ENCODE results near the gene ZNF579.

DNA sequence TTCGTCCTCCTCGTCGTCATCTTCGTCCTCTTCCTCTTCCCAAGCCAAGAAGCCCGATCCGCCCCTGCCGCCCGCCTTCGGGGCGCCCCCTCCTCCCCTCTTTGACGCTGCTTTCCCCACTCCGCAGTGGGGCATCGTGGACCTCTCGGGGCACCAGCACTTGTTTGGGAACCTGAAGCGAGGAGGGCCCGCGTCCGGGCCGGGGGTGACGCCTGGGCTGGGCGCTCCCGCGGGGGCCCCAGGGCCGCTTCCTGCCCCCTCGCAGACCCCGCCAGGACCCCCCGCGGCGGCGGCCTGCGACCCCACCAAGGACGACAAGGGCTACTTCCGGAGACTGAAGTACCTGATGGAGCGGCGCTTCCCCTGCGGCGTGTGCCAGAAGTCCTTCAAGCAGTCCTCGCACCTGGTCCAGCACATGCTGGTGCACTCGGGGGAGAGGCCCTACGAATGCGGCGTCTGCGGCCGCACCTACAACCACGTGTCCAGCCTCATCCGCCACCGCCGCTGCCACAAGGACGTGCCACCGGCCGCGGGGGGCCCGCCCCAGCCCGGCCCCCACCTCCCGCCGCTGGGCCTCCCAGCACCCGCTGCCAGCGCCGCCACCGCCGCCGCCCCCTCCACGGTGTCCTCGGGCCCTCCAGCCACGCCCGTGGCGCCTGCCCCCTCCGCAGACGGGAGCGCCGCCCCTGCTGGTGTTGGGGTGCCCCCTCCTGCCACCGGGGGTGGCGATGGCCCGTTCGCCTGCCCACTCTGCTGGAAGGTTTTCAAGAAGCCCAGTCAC is 33.5 kb upstream of the ZNF579 start:
- TF ChIP-seq EP300 (IDR thresholded peaks at IDR 0.05) = no peak
- TF ChIP-seq POLR2A (IDR thresholded peaks at IDR 0.05) = no peak

Measured in upper lobe of left lung (tissue), 4 donors.